HL-60 (cell line): Measurements from ENCODE around the gene GNG3.

Experiments used
- CTCF ChIP-seq: IDR thresholded peaks from one replicate; pipeline ENCODE4 v1.5.1; 2011; ENCODE audit warnings: low read length, control low read depth, inconsistent platforms; ENCODE audit not compliant: insufficient read depth
- GABPA ChIP-seq: IDR thresholded peaks from 2 replicates; pipeline ENCODE4 v1.6.1; 2012; ENCODE audit warnings: low read depth
- POLR2AphosphoS5 ChIP-seq: IDR thresholded peaks from 2 replicates; pipeline ENCODE4 v1.6.1; 2012; ENCODE audit warnings: low read depth
- REST ChIP-seq: IDR thresholded peaks from 2 replicates; pipeline ENCODE4 v1.6.1; 2012; ENCODE audit warnings: low read depth; ENCODE audit not compliant: insufficient replicate concordance
- SPI1 ChIP-seq: IDR thresholded peaks from 2 replicates; pipeline ENCODE4 v1.6.1; 2012; ENCODE audit warnings: low read depth, mild to moderate bottlenecking, borderline replicate concordance

GRCh38 chr11:62673196-62673525 lies 34.3 kb upstream of the GNG3 start:
- TF ChIP-seq REST, result no peak
- no peak for TF ChIP-seq CTCF
- no peak for TF ChIP-seq GABPA
- no peak for TF ChIP-seq POLR2AphosphoS5
- no peak for TF ChIP-seq SPI1
